A172 (cell line): Measurements from ENCODE around the gene WNT3A. TPM values are rescaled to one million over a fixed set of nuclear protein-coding genes. Genes with fewer than 3 reads are reported as not detected.

Source experiments
- DNase-seq: peaks from one replicate; pipeline ENCODE4 v3.0.0-alpha.2; 2015; ENCODE audit warnings: low spot score
- total RNA-seq: library from RNA; depleted of rRNA; stranded (reverse); fragments of >200 nt; shearing (Covaris generic); gene quantifications from 2 replicates; pipeline ENCODE4 v1.2.3, GENCODE V29; 2014

The WNT3A gene
- total RNA-seq, 1 experiment from 2014 or later = not detected

DNA sequence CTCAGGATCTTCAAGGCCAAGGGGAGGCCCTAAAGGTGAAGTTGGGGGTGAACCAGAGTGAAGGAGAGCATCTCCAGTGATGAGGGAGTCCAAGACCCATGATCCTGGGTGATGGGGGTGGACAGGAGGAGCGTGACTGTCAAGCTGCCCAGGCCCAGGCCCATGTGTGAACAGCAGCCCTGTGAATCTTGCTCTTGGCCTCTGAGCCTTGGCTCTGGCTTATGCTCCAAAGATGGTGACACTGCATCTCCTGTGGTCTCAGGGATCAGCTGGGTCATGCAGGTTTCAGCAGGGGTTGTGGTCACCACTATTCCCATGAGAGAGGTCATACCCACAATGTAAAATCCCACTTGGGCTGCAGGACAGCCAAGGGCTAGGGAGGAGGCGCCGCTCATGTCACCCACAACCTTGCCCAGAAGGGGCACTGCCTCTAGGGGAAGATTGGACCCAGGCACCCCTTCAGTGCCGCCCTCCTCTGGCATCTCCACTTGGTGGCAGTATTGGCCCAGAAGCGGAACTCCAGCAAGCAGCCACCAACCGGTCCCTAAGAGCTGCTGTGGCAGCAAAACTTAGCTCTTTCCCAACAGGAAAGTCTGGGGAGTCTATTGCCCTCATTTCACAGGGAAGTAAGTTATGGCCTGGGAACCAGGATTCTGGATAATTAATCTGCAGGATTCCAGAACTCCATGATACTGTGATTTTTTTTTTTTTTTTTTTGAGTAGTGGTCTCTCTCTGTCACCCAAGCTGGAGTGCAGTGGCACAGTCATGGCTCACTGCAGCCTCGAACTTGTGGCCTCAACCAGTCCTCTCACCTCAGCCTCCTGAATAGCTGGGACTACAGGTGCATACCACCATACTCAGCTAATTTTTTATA lies 7.5 kb upstream of the WNT3A start:
- peak; percentile 88 for DNase-seq

DNA sequence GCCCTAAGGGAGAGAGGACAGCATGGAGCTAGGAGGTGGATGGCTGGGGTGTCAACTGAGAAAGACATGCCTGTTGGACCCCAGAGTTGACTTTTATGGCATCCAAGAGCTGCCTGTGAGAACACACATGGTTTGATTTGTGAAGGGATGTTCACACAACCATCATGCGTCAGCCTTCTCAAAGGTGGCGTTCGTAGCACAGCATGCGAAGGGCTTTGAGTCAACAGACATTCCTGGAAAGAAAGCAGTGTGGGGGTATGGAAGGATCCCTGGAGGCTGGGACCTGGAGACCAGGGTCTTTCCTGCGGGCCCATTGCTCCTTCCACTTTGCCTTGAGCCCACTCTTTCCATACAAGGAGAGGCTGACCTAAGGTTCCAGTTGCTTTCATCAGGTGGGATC lies 6.4 kb upstream of the WNT3A start:
- no peak for DNase-seq

DNA sequence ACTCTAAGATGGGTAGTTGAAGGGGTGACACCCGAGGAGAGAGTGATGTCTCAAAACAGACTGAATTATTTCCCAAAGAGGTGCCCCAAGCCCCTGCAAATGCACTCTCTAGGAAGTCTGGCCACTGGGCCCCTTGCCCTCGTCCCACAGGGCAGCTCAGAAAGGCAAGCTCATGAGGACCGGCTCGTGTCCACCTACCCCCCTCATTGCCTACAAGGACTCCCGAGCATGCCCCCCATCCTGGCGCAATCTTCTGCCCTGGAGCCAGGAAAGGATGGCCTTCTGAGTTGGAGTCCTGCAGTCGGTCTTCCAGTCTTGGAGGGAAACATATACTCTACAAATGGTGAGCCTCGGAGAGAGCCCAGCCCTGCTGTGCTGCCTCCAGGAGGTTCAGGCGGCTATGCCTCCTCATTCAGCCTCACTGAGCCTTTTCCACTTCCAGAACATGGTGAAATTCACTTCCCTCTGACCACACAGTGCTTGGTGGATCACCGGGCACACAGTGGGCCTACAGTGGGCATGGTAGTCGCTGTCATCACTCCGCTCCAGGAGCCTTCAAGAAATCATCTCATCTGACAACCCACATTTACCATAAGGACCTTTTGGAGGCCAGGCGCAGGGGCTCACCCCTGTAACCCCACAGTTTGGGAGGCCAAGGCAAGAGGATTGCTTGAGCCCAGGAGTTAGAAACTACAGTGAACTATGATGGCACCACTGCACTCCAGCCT lies 5.8 kb upstream of the WNT3A start:
- no peak for DNase-seq

DNA sequence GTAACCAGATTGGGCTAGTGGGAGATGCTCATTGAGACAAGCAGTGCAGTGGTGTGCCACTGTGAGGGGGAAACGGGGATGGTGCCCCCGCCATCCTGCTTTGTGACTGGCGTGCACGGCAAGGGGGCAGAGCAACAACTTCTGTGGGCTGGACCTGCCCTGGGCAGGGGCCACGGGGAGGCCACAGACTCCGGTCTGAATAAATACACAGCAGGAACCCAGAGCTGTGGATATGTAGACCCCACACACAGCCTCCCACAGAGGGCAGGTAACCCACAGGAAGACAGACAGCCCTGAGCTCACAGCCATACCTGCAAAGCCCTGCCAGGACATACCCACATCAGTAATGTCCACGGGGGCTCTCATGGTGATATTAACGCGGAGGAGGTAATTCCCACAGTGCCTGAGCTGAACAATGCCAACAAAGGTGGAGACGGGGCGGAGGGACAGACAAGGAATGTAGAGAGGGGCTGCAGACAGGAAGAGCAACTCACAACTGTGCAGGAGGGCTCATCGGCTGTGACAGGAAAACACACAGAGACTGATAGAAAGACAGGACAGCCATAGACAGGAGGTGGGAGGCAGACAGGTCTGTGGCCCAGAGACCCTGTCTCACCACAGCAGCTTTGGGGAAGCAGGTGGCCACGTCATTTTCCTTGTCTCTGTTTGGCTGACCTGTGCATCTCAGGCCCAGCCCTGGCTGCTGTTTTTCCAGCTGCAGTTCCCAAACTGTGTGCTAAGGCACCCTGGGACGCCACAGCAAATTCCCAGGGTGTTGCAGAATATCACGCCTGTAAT lies 4.9 kb upstream of the WNT3A start:
- DNase-seq = no peak

DNA sequence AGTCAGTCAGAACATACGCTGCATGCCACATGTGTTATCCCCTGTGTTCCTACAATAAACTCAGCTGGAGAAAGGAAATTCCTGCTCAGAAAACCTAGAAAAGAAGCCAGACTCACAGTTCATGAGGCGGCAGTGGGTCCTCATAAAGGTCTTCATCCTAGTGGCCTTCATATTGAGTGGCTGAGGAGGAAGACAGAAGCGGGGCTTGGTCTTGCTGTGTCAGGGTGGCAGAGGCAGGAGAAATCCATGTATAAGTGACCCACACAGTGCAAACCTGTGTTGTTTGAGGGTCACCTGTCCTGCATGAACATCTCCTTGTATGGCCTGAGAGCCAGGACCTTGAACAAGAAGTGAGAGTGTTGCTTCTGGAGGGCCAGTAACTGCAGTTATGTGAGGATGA lies 4.0 kb upstream of the WNT3A start:
- no peak for DNase-seq

DNA sequence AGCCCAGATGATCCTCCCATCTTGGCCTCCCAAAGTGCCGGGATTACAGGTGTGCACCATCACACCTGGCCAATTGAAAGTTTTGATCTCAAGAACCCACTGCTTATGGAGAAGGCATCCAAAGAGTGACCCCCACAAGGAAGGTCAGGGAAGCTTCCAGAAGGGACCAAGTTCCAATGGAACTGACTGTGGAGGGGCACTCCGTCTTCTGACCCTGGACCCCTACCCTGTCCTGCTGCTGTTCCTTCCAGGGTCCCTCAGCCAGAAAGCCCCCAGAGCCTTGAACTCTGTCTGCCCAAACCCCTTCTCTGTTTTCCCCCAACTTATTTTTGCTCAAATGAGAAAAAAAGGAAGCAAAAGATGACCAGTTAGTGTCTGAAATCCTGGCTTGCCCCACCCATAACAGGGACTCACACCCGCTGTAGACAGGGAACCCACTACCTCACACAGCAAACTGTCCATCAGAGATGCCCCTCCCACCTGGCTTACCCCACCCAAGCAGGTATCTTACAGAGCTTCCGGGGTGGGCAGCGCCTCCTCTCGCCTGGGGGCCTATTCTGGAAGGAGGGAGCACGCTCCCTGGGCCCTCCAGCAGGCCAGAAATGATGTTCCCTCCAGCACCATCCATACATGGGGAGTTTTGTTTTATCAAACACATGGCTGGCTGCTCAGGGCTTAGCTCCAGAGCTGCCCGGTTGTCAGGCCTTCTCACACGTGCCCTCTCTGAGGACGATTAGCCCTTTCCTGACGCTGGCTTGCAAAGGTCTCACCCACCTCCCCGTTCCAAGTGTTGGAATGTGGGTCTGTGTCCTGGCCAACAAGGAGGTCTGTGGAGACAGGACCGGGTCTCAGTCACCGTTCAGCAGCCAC lies 3.1 kb upstream of the WNT3A start:
- no peak for DNase-seq

DNA sequence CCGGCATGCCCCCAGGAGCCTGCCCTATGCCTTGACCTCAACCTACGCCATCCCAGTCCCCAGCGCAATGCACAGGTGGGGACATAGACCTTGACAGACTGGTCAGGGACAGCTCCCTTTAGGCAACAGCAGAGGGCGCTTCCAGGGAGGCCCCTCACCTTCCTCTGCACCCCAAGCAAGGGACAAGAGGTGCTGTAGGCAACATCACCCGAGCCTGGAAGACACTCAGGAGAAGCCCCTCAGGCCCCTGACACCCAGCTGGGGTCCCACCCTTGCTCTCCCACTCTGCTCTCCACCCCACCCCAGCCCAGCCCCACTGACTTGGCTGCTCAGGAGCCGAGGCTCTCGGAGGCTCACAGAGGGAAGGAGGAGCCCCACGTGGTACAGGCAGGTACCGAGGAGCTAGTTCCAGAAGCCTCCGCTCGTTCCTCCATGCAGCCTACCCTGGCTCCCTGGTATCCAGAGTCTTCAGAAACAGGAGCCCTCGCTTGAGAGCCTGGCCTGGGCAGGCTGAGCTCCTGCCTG lies 2.4 kb upstream of the WNT3A start:
- peak; percentile 11 for DNase-seq

DNA sequence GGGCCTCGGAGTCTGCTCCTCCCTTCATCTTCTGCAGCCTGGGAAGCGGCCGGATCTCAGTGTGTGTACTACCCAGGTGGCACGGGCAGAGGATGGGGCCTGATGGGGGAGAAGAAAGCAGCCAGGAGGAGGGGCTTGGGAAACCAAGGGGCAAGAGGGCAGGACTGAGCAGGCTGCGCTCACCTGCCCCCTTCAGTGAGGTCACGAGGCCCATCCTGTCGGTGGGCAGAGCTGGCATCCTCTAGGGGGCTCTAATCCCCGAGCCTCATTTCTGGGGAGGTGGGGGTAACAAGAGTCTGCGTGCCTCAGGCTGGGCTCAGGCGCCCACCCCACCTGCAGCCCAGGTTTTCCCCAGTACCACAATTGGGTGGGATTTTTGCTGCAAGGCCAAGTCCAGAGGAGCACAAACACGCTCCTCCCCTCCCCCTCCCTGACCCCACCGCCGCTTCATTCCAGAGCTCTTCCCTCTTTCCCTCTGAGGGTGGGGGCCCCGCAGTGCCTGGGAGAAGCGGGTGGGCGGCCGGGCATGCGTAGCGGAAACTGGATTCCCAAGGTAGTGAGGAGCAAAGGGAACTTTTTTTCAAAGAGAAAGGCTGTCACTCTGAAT lies 1.8 kb upstream of the WNT3A start:
- DNase-seq = no peak

DNA sequence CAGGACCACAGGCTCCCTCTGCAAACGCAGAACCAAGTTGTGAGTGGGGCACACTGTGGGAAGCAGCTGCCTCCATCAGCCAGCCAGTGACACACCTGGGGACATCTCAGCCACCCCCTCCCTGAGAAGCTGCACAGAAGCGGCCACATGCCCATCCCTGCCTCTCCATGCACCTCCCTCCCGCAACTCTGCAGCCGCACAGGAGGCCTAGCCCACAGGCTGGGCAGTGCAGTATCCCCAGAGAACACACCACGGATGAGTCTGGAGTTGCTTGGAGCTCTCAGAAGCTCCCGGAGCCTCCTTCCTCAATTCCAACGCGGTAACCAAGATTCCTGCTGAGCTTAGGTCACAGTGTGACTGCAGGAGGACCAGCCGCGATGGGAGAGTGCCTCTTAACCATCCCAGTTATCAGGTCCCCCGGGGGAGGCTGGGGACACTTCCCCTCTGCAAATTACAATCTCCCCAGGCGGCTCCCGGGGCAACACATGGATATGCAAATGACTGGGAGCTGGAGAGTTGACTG lies 1.2 kb upstream of the WNT3A start:
- no peak for DNase-seq

DNA sequence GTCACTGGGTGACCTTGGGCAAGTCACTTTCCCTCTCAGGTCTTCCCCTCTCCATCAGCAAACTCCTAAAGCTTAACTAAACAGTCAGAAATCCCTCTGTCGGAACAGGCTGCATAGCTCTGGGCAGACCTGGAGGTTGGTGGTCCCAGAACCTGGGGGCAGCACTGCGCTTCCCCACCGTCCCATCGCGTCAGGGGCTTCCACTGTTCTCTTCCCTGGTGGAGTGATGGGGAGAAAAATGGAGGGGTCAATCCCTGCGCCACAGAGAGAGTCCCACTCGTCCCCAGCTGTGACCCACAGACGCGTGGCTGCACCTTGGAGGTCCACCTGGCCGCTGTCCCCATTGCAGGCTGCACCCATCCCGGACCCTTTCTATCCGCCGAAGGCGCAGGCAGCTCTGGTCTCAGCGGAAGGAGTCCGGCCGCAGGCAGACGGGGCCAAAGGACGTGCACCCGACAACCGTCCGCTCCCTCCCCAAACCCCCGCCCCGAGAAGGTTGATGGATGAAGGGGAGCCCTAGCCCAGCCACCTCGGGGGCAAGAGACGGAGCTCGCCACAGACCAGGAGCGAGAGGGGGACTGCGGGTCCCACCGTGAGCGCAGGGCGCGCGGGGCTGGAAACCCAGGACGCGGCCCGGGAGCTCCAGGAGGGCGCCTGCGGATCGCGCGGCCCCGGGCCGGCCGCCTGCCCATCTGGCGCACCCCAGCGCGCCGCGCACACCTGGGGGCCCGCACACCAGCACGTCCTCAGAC lies 588 bp upstream of the WNT3A start:
- no peak for DNase-seq

DNA sequence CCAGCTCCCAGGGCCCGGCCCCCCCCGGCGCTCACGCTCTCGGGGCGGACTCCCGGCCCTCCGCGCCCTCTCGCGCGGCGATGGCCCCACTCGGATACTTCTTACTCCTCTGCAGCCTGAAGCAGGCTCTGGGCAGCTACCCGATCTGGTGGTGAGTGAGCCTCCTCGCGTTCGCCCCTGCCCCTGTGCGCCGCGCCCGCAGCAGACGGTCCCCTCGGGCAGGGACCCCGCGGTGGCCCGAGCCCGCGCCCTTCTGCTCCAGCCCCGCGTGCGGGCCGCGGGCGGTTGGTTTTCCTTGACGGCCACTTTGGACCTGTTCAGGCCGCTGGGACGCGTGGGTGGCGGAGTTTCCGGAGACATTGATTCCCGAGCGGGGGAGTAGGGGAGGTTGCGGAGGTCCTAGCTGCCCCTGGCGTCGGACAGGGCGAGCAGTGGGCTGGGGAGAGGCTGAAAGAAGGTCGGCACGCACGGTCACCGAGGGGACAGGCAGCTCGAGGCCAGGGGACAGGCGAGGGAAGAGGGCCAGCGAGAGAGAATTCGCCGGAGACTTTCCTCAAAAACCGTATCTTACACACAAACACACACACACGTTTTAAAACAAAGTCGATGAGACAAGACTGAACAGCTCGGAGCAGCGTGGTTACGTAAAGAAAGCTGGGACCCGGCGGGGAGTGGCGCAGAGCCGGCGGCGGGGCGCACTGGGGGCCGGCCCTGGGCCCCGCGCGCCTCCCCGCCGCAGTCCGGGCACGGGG lies 427 bp downstream of the WNT3A start:
- DNase-seq = no peak

DNA sequence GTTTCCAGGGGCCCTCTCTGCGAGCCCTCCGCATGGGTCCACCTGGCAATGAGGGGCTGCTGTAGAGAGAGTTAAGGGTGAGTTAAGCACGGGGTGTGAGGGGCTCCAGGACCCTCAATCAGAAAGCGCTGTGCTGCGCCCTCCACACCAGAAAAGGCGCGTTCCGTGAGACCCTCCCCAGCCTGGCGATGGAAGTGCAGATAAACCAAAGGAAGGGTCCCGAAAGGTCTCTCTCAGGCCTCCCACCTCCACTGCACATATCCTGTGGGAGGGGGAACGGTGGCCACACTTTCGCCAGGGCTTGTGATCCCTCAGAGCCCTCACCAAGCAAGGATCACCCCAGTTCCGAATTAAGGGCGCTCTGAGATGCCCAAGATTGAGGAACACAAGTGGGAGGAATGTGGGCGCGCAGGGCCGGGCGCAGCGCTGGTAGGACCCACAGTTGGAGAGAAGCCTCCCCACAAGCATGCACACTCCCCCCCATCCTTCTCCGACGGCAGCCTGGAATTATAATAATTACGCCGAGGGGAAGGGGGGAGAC lies 1.1 kb downstream of the WNT3A start:
- no peak for DNase-seq

DNA sequence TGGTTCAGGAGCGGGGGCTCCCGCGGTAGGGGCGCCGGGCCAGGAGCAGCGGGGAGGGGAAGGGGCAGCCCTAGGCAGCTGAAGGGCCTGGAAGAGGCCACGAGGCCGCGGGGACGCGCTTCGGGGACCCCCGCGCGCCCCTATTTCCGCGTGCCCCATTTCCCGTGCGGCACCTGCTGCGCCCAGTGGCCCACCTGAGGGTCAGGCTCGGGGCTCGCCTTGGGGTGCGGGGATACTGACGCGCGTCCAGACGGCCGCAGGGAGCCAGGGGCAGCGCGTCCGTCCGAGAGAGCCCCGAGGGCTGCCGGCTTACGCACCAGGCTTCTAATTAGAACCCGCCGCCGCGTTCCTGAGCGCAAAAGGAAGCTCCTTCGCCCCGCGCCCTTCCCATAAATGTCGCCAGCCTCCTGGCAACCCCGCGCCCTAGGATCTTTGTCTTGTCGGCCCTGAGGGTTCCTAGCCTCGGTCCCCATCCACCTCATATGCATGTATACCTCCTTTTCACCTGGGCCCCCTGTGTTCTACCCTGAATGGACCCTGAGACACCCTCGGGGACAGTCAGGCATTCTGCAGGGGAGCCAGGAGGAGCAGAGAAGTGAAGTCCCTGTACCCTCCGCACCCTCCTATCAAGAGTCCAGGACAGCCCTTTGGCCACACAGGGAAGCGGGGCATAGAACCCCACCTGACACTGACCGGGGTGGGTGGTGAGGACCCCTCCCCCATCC lies 1.8 kb downstream of the WNT3A start:
- DNase-seq = no peak

DNA sequence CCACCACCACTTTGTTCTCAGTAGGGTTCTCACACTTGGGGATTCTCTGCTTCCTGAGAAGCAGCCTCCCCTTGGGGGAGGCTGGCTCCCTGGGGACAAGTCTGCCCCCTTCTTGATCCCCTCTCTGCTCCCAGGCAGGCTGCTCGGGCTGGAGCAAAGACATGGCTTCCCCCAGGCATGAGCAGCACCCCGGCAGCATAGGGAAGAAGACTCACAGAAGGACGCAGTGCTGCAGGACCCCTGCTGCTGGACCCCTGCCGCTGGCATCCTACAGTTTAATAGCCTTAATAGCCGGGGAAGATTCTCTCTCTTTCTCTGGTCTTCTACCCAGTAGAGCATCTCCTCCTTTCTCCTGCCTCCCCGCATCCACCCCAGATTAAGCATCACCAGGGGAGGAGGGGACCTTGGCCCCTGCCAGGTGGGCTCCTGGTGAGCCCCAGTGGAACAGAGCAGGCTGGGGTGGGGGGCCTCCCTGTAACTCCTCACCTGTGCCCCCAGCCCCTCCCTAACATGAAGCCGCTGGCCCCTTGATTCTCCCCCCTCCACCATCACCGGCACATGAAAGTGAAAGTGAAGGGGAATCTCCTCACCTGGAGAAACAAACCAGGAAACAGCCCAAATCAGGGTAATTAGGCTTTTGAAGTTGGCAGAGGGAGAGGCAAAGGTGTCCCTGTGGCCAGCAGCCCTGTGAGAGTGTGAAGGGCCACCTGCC lies 2.5 kb downstream of the WNT3A start:
- no peak for DNase-seq

DNA sequence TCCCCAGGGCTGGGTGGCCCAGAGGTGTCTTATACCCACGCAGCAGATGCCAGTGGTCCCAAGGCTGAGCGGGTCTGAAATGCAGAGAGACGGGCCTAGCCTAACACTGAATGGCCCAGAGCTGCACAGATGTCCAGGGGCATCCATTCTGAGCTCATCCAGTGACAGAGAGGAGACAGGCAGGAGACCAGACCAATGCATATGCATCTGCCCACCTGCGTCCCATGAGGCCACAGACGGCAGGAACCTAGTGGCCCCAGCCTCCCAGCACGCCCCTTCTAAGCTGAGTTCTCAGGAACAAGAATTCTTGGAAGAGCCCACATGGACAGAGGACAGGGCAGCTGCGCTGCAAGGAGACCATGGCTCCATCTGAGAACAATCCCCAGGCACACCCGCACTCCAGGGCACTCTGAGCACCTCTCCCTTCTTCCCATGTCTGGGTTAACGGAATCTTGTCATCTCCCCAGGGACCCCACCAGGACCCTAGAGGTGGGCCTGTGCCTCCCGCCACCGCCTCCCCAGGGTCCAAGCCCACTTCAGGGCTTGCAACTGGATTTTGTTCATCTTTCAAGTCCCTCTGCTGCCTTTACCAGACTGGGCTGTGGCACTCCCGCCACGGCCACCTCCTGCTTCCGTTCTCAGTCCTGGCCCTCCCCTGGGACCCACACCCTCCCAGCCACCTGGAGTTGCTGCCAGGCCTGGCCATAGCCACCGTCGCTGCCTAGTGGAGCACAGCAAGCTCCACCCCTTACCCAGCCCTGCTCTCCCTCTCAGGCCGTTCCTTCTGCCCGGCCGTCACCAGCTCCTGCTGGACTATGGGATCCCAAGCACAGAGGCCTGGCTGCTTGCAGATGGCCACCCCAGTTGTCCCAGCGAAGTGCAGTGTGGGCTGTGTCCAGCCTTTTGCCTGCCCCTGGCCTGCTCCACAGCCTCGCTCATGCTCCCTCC lies 3.3 kb downstream of the WNT3A start:
- DNase-seq = no peak

DNA sequence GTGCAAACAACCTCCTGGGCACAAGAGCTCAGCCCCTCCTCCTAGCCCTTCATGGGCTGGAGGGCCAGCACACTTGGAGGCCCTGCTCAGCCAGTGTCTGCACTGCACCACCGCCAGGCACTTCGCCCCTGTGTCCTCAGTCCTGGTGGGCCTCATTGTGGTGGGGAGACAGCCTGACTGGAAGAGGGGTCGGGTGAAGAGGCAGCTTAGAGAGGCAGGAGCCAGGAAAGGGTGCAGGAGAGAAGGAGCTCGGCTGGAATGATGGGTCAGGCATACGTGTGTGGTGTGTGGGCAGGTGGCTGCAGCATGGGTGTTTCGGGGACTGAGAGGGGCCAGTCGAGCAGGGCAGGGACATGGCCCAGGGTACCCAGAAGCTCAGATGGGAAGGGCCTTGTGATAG lies 4.1 kb downstream of the WNT3A start:
- no peak for DNase-seq
